Measurements from ENCODE around the gene GRXCR2.

GRXCR2 gene

DNA sequence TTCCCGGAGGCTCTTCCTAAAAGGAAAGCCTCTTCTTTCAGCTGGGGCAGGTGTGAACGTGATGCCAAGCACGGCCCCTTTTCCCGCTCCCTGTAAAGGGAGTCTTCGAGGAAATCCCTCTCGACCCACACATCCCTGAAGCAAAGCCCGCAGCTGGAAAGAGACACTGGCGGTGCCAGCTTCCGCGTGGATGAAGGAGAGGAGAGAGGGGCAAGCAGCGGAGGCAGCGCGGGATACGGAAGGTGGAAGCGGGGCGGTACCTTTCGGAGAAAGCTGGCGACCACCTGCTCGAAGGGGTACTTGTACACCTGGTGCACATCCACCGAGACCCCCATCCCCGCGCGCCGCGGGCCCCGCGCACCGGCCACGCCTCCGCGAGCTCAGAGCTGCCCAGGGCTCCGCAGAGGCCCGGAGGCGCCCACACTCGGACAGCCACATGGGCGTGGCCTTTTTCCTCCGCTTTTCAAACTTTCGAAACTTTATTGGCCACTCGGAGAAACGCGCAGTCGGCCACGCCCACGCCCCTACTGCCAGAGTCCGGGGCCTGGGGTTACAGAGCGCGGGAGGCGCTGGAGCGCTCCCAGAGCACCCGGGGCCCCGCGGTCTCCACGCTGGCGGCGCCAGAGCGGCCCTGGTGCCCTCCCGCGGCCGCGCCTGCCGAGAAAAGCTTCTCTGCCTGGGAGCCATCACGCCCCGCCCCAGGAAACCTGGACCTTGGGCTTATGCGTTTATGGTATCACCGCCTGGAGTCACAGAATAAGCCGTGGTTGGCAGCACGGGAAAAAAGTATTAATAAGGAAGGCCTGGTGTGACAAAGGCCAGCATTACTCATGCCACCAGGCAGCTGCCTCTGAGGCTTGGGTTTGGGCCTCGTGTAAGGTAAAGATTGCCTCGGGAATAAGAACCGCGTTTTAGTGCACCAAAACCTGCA, 37.6 kb downstream of the GRXCR2 start, which contains the start of gene PRELID2:
TSS of gene PRELID2 (minus strand) at position 426 of the 931 bp plus-strand sequence. CDS start at position 335, 91 bp downstream.
- peak; percentile 93 for DNase-seq

- DNase-seq: no peak
Measured at GRCh38 chr5:145834554-145834916, 38.3 kb downstream of the GRXCR2 start.

DNA sequence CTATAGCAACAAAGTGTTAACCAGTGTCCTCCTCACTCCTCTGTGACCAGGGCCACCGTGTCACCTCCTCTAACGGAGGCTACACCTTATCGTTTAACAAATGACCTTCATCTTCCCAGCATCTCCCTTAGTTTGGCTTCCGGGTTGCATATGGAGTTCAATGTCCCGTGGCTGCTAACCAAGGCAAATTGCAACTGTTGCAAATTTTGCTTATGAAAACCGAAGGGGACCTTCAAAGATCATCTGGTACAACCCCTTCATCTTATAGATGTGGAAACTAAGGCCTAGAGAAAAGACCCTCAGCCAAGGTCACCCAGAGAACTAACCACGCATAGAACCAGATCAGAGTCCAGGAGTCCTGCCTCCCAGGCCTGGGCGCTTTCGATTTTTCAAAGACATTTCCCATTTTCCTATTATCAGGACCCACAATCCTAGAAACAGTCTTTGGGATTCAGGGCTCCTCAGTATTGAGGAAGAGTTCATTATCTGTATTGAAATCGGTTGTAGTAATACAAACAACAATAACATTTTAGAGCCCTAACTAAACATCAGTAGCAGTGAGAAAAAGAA, 39.1 kb downstream of the GRXCR2 start:
- DNase-seq: no peak

DNA sequence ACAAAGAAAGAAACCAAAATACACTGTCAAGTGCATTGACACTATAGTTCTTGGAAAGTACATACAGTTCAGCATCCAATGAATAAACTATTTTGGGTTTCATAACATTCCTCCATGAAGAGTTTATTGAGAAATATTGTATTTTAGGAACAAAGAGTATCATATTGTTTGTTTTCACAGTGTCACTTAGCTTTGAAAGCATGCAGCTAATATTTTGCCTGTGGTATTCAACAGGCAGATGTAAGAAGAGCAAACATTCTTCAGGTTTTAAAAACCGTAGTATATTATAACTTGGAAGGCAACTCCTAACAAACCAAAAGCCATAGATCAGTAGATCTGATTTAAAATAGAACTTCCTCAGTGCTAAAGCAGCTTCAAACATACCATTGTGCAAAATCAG, 42.2 kb downstream of the GRXCR2 start:
- DNase-seq: no peak

DNA sequence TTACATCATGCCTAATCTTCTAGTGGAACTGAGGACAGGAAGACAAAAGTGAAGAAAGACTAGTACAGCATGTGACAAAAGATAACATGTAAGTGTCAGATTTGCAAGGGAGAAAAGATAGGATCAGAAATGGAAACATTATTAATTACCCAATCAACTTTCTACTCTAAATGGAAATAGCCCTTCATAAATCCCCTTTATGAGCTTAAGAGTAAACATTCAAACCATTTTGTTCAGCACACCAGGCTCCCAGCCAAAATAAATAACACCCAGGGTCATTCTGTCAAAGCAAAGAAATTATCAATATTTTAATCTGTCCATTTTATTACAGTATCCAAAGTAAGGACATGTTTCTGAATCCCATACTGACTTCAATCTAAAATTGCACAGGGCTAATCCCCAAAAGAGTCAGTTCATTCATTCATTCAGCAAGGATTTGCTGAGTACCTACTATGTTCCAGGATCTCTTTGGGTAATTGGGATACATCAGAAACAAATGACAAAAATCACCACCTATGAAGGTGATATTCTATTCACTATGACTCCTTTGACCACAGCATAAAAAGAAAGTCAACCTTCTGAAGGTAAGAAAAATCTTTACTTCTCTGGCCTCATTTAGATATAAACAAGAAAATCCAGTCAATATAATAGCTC, 43.0 kb downstream of the GRXCR2 start:
- DNase-seq: no peak

- DNase-seq: no peak
Measured at GRCh38 chr5:145826895-145827674, 45.7 kb downstream of the GRXCR2 start.

DNA sequence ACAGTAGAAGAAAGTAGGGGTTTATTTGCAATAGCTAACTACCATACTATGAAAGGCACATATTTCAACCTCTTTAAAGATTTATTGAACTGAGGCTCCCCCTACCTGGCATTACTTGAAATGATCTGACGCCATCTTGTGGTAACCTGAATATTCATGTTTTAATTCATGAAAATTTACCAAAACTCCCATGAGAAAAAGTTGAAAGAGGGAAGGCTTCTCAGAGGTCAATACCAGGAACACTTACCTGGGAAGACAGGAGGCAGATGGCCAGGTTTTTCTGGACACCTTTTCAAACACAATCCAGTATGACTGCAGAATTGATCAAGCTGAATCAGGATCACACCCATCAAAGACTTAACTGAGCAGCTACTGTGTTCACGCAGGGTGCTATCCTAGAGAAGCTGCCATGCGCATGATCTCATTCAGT, 47.0 kb downstream of the GRXCR2 start:
- DNase-seq: no peak

- no peak for DNase-seq
Measured at GRCh38 chr5:145824040-145824439, 48.8 kb downstream of the GRXCR2 start.

- no peak for DNase-seq
Measured at GRCh38 chr5:145818604-145819003, 54.2 kb downstream of the GRXCR2 start.

DNA sequence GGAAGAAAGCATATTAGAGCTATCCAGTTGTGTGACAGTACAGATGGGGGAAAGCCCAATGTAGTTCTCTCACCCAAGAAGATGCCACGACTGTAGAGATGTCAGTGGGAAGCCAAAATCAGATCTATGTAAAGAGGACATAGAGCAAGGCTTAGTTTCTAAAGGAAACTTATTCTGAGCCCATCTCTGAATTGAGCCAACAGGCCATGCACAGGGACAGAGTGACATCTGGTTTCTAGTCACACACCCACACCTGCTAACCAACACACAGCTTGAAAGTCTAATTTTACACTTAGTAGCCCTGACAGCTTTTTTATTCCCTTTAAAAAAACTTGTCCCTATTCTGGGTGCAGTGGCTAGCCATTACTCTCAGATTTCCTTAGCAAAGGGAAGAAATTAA, 59.9 kb downstream of the GRXCR2 start:
- DNase-seq: no peak

GRCh38 chr5:145811834-145812625, 60.8 kb downstream of the GRXCR2 start:
- no peak for DNase-seq

Measured in femur (tissue), 1 donor.